GM21381 (cell line): ENCODE measurements around the gene HOXA6.

Experiments used
- ATAC-seq: cut with Tn5 transposase; IDR thresholded peaks from one replicate; pipeline ENCODE4 v1.9.1; 2021; ENCODE audit warnings: mild to moderate bottlenecking, moderate library complexity; ENCODE audit not compliant: unreplicated experiment

Gene HOXA6

GRCh38 chr7:27141137-27141922 is 6.2 kb downstream of the HOXA6 start:
- no peak for ATAC-seq

GRCh38 chr7:27140126-27140857 is 7.3 kb downstream of the HOXA6 start:
- ATAC-seq = no peak

GRCh38 chr7:27139334-27140125 is 8.0 kb downstream of the HOXA6 start:
- no peak for ATAC-seq

DNA sequence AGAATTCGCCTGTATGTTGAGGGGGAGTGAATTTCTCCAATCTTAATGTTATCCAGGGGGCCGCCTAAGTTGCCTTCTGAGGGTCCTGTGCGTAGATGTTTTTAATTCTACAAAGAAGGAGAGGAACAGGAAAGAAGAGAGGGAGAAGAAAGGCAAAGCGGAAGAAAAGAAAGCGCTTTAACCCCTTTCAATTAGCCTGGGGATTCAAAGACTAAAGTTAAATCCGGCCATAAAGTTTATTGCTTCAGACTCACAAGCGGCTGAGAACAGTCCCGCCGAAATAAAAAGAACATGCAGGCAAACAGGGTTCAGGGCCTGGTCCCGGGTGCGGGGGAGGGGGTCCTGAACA is 8.6 kb downstream of the HOXA6 start:
- no peak for ATAC-seq

DNA sequence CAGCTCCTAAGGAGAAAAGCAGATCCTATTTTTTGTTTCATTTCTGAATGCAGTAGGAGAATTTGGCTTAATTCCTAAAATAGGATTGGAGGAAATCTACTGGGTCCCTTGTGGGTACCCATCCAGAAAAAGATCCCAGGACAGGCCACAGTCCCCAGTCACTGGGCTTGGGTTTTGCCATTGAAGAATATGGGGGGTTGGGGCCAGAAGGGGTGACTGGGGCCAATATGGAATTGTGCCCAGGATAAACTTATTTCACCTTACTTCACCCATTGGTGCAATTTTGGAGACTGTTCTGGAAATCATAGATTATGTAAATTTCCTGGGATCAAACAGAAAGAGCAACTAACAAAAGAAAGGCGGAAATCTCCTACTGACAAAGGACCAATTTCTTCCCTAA is 9.1 kb downstream of the HOXA6 start:
- no peak for ATAC-seq

GRCh38 chr7:27137640-27138315 is 9.8 kb downstream of the HOXA6 start:
- no peak for ATAC-seq

GRCh38 chr7:27134392-27134791 is 13.2 kb downstream of the HOXA6 start:
- no peak for ATAC-seq

- ATAC-seq = no peak
These were observed 14.0 kb downstream of the HOXA6 start for GRCh38 chr7:27133409-27134231.

- no peak for ATAC-seq
These were observed 14.6 kb downstream of the HOXA6 start for GRCh38 chr7:27132978-27133377.

GRCh38 chr7:27132214-27132613 is 15.4 kb downstream of the HOXA6 start:
- ATAC-seq = no peak

GRCh38 chr7:27131390-27131819 is 16.2 kb downstream of the HOXA6 start:
- no peak for ATAC-seq

DNA sequence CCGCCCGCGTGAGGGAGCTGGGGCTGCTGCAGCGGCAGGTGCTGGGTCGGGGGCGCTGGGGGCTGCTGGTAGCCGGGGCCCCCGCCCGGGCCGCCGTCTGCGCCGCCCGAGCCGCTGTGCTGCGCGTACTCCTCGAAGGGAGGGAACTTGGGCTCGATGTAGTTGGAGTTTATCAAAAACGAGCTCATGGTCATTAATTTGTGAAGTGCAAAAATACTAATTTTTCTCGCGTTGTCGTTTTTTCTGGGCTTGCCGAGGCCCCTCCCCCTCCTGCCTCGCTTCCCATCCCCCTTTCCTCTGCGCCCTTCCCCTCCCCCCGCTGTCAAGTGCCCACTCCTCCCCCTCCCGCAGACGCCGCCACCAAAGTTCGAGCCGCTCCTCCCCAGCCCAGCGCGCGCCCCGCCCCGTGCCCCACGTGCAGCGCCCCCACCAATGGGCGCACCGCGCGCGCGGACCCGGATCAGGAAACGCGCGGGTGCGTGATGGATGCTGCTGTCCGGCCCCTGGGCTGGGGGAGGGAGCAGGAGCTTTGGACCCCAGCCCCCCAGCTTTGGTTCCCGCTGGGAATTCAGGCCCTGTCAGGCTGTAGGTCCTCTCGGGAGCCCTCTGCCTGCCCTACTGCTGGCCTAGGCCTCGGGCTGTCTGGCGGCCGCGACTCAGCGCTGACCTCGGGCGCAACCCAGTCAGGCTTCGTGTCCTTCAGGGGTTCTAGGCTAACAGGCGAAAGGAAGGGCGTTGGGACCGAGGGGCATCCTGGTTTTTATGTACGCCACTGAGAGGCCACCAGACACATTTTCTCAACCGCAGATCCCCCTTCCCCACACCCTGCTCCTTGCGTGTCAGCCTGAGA is 16.8 kb downstream of the HOXA6 start, which contains the start of gene HOXA4:
Gene HOXA4 (minus strand): TSS at position 218 of the 850 bp plus-strand sequence. CDS start 24 bp downstream, at position 194.
- no peak for ATAC-seq

- no peak for ATAC-seq
These were observed 17.6 kb downstream of the HOXA6 start for GRCh38 chr7:27129729-27130539.

GRCh38 chr7:27128776-27129728 is 18.5 kb downstream of the HOXA6 start:
- no peak for ATAC-seq

DNA sequence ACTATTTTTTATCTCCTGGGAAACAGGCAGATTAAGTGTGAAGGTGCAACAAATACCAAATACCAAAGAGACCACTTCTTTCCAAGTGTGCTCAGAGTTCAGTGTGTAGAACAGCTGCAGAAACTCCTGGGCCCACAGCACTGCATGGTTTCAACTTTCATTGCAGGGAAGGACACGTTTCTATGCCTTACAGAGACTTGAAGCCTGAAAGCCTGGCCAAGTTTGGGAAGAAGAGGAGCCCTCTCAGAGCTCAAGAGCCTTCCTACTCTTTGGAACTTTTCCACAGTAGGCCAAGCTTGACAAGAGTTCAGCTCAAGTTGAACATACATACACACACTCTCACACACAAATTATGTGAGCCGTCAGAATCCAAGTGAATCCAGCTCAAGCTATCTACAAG is 19.5 kb downstream of the HOXA6 start:
- no peak for ATAC-seq

DNA sequence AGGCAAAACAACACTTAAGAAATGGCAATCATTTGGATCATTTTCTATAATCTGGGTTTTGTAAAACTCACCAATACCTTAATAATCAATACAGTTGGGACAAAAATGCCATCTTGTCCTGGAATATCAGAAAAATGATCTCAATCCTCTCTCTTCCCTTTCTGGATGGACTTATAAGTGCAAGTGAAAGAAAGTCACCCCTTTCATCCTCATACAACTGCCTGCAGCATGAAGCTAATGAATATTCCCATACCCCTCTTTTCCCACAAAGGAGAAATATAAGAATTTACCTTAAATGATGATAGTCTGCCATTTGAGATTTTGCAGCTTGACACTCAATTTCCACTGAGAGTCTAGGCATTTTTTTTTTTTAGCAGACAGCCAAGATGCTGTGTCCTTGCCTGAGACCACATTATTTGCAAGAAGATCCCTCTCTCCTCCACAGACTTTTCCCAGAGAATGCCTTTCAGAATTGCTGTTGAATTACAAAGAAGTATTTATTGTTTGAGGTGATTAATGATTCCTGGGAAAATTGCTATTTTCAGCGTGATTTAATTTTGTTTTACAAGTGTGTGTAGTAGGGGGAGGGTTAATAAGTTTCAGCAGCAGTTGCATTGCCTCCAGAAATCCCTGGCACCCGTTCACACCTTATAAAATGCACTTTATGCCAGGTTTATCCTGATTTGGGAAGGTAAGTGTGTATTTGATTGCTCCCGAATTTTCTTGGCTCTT is 20.8 kb downstream of the HOXA6 start:
- no peak for ATAC-seq
